SK-MEL-5 (cell line): Measurements from ENCODE around the gene MGST3. TPM values are rescaled to one million over a fixed set of nuclear protein-coding genes. Genes with fewer than 3 reads are reported as not detected.
A peak's percentile ranks its signal among the peaks of the same experiment; 100 is the strongest.
"Not testable (repeated sequence)": the region's sequence is repeated elsewhere in the genome, so short reads cannot be mapped to it uniquely, and the experiment has no call there.

Experiments
- DNase-seq: peaks from one replicate; pipeline ENCODE4 v3.0.0-alpha.2; 2016; ENCODE audit warnings: low read depth, low spot score
- in situ Hi-C: cut with HindIII; loops from 2 replicates; pipeline ENCODE4 v1.10.0; 2016; ENCODE audit warnings: low sequenced_read_pairs, high pct_unique_total_duplicates, low pct_unique_long_range_greater_than_20kb
- polyA plus RNA-seq, 2 experiments: library from polyadenylated mRNA; depleted of rRNA; stranded (reverse); fragments of >200 nt; gene quantifications; 2 replicates each; pipeline ENCODE4 v1.2.3, GENCODE V29; 2015
- total RNA-seq: library from RNA; depleted of rRNA; stranded (reverse); fragments of >200 nt; shearing (Covaris generic); gene quantifications from 2 replicates; pipeline ENCODE4 v1.2.3, GENCODE V29; 2014; rRNA removed

MGST3 gene
- total RNA-seq: 162 and 163 TPM in 2 replicates
- polyA plus RNA-seq (2015; cell fraction: cytosol; rRNA removed): 107 and 113 TPM in 2 replicates
- polyA plus RNA-seq (2015; cell fraction: nucleus; rRNA removed): 23.0 and 38.3 TPM in 2 replicates

DNA sequence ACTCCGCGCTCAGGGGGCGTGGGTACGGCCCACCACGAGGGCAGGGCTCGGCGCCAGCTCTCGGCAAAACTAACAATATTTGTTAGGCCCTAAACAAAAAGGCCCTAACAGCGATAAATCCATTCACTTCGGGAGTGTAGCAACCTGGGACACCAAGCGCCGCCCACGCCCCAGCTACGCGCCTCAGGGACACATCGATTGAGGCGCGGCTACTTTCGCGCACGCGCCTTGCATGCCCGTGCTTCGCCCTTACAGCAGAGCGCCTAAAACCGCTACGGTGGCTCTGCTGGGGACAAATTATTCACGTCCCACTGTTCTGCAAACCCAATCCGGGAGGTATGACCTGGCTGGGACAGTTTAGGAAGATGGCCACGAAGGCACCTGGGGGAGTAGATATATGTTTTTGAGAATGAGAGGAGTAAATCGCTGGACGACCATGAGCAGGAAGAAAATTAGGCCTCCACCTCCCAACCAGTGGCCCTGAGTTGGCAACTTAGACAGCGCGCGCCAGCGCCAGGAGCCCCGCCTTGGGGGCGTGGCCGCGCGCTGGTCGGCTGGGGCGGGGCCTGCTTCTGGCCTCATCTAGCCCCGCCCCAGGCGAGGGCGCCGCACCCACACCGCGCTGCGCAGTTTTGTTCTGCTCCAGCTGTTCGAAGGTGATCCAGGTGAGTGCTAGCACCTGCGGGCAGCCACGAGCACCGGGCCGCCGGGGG lies at the start of gene MGST3:
Gene MGST3 (plus strand): TSS at position 606 of the 713 bp plus-strand sequence. CDS start 18,614 bp downstream, outside the sequence.
- DNase-seq: peak; percentile 95
- in situ Hi-C loops: no loop called here

DNA sequence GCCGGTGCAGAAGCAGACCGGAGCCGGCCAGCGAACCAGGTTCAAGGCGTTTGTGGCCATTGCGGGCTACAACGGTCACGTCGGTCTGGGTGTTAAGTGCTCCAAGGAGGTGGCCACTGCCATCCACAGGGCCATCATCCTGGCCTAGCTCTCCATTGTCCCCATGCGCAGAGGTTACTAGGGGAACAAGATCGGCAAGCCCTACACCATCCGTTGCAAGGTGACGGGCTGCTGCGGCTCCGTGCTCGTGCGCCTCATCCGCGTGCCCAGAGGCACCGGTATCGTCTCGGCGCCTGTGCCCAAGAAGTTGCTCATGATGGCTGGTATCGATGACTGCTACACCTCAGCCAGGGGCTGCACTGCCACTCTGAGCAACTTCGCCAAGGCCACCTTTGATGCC lies 49.1 kb upstream of the MGST3 start:
- in situ Hi-C loops: no loop called here
- DNase-seq: no peak

- in situ Hi-C loops: no loop called here
- no peak for DNase-seq
These were observed 44.6 kb upstream of the MGST3 start for GRCh38 chr1:165586398-165586797.

GRCh38 chr1:165591391-165591790 lies 39.6 kb upstream of the MGST3 start:
- not testable (repeated sequence) for DNase-seq
- in situ Hi-C loops: loop anchor here (10.0 kb wide), 1 partner anchor 197 kb away; no protein-coding TSS in a partner anchor

GRCh38 chr1:165592945-165593823 lies 37.9 kb upstream of the MGST3 start:
- in situ Hi-C loops: loop anchor here (10.0 kb wide), 1 partner anchor 198 kb away; no protein-coding TSS in a partner anchor

GRCh38 chr1:165595246-165595938 lies 35.6 kb upstream of the MGST3 start:
- in situ Hi-C loops: loop anchor here (10.0 kb wide), 1 partner anchor 201 kb away; no protein-coding TSS in a partner anchor
- no peak for DNase-seq

More at GRCh38 chr1:165592945-165593823, 37.9 kb upstream of the MGST3 start:
- peak; percentile 84 for DNase-seq

GRCh38 chr1:165597883-165598675 lies 33.0 kb upstream of the MGST3 start:
- DNase-seq: peak; percentile 97
- in situ Hi-C loops: loop anchor here (10.0 kb wide), 1 partner anchor 203 kb away; no protein-coding TSS in a partner anchor

- in situ Hi-C loops: loop anchor here (10.0 kb wide), 1 partner anchor 204 kb away; no protein-coding TSS in a partner anchor
- DNase-seq: no peak
These were observed 32.4 kb upstream of the MGST3 start for GRCh38 chr1:165598676-165599059.

GRCh38 chr1:165600793-165601192 lies 30.2 kb upstream of the MGST3 start:
- in situ Hi-C loops: no loop called here
- no peak for DNase-seq

DNA sequence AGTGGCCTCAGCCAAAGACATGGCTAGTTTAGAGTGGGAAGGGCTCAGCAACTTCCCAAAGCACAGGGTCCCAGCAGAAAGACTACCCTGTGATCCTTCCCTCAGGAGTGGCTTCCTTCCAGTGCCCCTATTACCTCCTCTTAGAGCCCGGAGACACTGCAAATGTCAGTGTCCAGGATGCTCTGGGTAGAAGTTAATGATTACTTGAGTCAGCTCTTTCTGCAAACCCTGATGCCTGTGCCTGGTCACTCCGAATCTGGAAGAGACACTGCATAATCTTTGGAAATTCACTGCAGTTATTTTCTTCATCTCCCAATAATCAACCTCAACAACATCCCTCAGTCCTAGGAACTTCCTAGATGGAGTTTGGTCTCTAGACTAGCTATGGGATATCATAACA lies 27.2 kb upstream of the MGST3 start:
- in situ Hi-C loops: no loop called here

GRCh38 chr1:165605246-165605645 lies 25.8 kb upstream of the MGST3 start:
- in situ Hi-C loops: no loop called here
- DNase-seq: no peak

More for the DNA sequence above, 27.2 kb upstream of the MGST3 start:
- DNase-seq: no peak

DNA sequence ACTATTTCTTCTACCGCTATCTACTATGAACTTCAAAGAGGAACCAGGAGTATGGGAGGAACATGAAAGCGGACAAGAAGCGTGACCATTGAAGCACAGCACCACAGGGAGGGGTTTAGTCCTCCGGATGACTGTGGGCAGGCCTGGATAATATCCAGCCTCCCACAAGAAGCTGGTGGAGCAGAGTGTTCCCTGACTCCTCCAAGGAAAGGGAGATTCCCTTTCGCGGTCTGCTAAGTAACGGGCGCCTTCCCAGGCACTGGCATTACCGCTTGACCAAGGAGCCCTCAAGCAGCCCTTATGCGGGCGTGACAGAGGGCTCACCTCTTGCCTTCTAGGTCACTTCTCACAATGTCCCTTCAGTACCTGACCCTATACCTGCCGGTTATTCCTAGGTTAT lies 24.4 kb upstream of the MGST3 start:
- DNase-seq, in situ Hi-C loops: not testable (repeated sequence)

DNA sequence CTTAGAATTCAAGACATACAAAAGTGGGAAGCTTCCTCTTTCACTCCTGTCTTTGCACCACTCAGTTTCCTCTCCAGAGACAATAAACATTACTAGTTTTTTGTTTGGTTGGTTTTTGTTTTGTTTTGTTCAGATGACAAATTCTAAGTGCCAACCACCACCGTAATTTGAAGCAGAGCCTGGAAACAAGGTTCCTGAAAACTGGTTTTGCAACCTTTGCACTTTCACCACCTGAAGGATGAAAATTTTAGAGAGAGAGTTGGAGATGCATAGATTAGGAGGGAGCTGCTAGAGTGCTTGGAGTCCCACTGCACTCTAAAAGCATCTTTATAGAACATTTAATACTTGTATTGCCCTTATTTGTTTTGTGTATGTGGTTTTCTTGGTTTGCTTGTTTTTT lies 20.2 kb upstream of the MGST3 start:
- DNase-seq: no peak
- in situ Hi-C loops: no loop called here

DNA sequence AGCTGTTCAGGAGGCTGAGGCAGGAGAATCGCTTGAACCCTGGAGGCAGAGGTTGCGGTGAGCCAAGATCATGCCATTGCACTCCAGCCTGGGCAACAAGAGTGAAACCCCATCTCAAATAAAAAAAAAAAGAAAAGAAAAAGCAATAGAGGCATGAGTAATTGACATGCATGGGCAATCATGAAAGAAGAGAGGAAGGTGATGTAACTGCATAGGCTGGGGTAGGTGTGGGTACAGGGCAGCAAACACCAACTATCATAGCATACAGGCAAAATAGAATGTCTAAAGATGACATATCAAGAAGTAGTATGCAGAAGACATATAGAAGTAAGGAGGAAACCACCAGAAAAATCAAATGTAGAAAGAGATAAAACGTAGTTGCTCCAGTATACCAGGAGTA lies 19.0 kb upstream of the MGST3 start:
- in situ Hi-C loops: no loop called here
- no peak for DNase-seq

GRCh38 chr1:165616054-165616612 lies 14.9 kb upstream of the MGST3 start:
- in situ Hi-C loops: no loop called here
- no peak for DNase-seq

GRCh38 chr1:165616987-165617546 lies 14.0 kb upstream of the MGST3 start:
- in situ Hi-C loops: no loop called here

More at GRCh38 chr1:165616987-165617546, 14.0 kb upstream of the MGST3 start:
- no peak for DNase-seq
